MCF 10A (cell line): ENCODE data around the gene RBM20. TPM values are rescaled to one million over a fixed set of nuclear protein-coding genes. Genes with fewer than 3 reads are reported as not detected.
A peak's percentile ranks its signal among the peaks of the same experiment; 100 is the strongest.

Source experiments
- BruUV-seq: library from RNA; stranded (reverse); fragments of 400-500 nt; replicated peaks from 2 replicates; lab custom pipeline; 2021; lab: Mats Ljungman, UMichigan
- CTCF ChIA-PET: fragments of 300-600 bp; sonication (Branson Sonifier 250); formaldehyde crosslinking; extraction: SDS; loops from one replicate; lab custom pipeline; 2021; ENCODE audit warnings: antibody characterized with exemption, inconsistent platforms; lab: Yijun Ruan, JAX
- POLR2A ChIA-PET: fragments of 300-600, 350-650 bp; sonication (Branson Sonifier 250); formaldehyde crosslinking; extraction: SDS; loops from one replicate; lab custom pipeline; 2020; ENCODE audit warnings: antibody characterized with exemption, inconsistent platforms; lab: Yijun Ruan, JAX
- DNase-seq: peaks from one replicate; pipeline ENCODE4 v3.0.0-alpha.2; 2018; ENCODE audit not compliant: unreplicated experiment
- H3K27ac Mint-ChIP-seq: one replicate; pipeline ENCODE4 v1.8.0; 2022; ENCODE audit warnings: mild to moderate bottlenecking, low read depth, mixed read lengths; ENCODE audit not compliant: unreplicated experiment
- H3K27me3 Mint-ChIP-seq: one replicate; pipeline ENCODE4 v1.8.0; 2022; ENCODE audit warnings: mixed read lengths; ENCODE audit not compliant: insufficient read depth, unreplicated experiment
- H3K36me3 Mint-ChIP-seq: one replicate; pipeline ENCODE4 v1.8.0; 2022; ENCODE audit warnings: mild to moderate bottlenecking, moderate library complexity, mixed read lengths; ENCODE audit not compliant: insufficient read depth, unreplicated experiment
- H3K4me1 Mint-ChIP-seq: one replicate; pipeline ENCODE4 v1.8.0; 2022; ENCODE audit warnings: mixed read lengths; ENCODE audit not compliant: insufficient read depth, unreplicated experiment
- H3K4me3 Mint-ChIP-seq: one replicate; pipeline ENCODE4 v1.8.0; 2022; ENCODE audit warnings: mild to moderate bottlenecking, moderate library complexity, mixed read lengths; ENCODE audit not compliant: unreplicated experiment
- H3K9me3 Mint-ChIP-seq: one replicate; pipeline ENCODE4 v1.8.0; 2022; ENCODE audit warnings: mixed read lengths; ENCODE audit not compliant: unreplicated experiment
- intact Hi-C: fragments of 100-400 bp; cut with micrococcal nuclease; formaldehyde crosslinking; loops from 2 replicates; pipeline ENCODE4 v1.14.1; 2022
- total RNA-seq: library from RNA; stranded (reverse); gene quantifications from 2 replicates; pipeline ENCODE4 v1.2.3, GENCODE V29; 2022
- TF ChIP-seq, protein P1 (sequence below): fragments of 200-600 bp; IDR thresholded peaks from one replicate; pipeline ENCODE4 v1.8.0; 2022; ENCODE audit warnings: antibody characterized with exemption, mild to moderate bottlenecking; ENCODE audit not compliant: unreplicated experiment

The RBM20 gene
- total RNA-seq, 1 experiment from 2014 or later, result not detected

DNA sequence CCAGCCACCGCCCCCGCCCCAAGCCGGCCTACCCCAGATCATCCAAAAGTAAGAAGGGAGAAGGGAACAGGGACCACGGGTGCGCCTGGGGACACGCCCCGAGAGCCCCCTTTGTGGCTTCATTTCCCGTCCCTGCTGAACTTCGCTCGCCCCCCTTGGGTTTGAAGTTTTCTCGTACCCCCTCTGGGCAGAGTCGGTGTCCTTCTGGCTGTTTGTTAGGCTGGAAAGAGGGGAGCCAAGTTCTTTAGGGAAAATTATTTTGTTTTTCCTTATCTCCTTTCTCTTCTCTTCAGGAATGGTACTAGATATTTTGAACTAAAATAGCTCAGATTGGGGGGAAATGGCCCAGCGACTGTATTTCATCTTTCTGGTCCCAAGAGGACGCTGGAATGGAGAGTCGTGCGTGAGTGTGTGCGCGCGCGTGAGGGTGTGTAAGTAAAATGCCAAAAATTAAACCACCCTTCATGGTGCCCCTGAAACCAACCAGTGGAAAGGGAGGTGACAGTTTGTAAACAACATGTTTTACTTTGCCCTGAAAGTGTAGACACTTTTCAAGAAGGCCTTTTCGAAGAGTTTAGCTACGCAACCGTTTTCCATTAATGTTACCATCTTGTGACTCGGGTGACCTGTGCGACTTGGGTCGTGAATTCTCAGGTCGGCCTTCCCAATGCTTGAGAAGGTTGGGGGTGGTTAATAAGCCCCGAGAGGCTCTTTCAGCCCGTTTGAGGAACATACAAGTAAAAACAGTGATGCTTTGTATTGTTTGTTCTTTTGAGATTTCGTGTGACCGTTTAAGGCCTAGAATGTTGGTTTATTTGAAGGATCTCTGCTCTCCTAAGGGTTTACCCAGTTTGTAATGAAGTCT, 694 bp downstream of the RBM20 start:
- POLR2A ChIA-PET, result interaction anchor here (0.7 kb wide), 1 partner anchor 34 kb away, joined by 3 read pairs; no protein-coding TSS in a partner anchor

DNA sequence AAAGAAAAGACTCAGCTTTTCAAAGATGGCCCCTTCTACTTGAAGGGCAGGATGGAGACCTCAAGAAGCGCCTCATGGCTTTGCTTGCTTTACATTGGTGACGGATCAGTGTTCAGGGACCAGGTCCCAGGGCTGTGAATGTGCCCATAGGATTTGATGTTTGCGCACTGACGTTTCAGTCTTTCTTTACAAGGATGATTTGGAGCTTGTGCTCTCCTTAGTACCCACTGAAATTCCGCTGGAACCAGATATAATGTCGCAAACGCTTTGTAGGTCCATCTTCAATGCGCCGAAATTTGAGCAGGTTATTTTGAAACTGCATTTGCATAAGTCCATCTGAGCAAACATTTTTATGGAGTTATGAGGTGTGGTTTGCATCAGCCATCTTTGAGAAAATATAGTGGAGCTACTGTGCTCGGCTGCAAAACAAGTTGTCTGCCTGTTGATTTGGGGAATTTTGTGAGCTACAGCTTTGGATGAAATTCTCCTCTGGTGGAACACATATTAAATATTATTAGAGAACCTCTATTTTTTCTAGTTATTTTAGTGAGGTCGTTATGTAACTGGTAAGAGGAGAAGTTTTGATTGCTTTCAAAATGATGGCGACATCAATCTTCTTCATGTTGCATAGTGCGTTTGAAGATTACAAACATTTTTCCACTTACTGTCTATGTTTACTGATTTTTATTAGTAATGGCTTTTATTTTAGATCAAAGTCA, 2.4 kb downstream of the RBM20 start:
- intact Hi-C loops, result no loop called here
- TF ChIP-seq, protein P1, sequence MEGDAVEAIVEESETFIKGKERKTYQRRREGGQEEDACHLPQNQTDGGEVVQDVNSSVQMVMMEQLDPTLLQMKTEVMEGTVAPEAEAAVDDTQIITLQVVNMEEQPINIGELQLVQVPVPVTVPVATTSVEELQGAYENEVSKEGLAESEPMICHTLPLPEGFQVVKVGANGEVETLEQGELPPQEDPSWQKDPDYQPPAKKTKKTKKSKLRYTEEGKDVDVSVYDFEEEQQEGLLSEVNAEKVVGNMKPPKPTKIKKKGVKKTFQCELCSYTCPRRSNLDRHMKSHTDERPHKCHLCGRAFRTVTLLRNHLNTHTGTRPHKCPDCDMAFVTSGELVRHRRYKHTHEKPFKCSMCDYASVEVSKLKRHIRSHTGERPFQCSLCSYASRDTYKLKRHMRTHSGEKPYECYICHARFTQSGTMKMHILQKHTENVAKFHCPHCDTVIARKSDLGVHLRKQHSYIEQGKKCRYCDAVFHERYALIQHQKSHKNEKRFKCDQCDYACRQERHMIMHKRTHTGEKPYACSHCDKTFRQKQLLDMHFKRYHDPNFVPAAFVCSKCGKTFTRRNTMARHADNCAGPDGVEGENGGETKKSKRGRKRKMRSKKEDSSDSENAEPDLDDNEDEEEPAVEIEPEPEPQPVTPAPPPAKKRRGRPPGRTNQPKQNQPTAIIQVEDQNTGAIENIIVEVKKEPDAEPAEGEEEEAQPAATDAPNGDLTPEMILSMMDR, result no peak
- Mint-ChIP-seq H3K36me3 (no peaks in the 10 kb centered on the region), H3K4me1 (peaks cover 5% of the 10 kb centered on the region), H3K4me3 (no peak overlapping the region), H3K9me3 (no peaks in the 10 kb centered on the region), H3K27ac (no peak overlapping the region), H3K27me3 (peaks cover 50% of the 10 kb centered on the region)
- BruUV-seq, result no TSS peak
- CTCF ChIA-PET, result interaction anchor here (2.3 kb wide), 1 partner anchor 25 kb away, joined by 11 read pairs; no protein-coding TSS in a partner anchor
- POLR2A ChIA-PET, result interaction anchor here (0.6 to 1.2 kb wide), 2 partner anchors 17 to 128 kb away, joined by 3 to 5 read pairs; no protein-coding TSS in a partner anchor
- DNase-seq, result no peak

More for the DNA sequence above, 694 bp downstream of the RBM20 start:
- H3K27me3 Mint-ChIP-seq, result peaks cover 51% of the 10 kb centered on the region
- H3K27ac Mint-ChIP-seq, result no peak overlapping the region
- H3K36me3 Mint-ChIP-seq, result no peaks in the 10 kb centered on the region
- intact Hi-C loops, result no loop called here
- CTCF ChIA-PET, result interaction anchor here (0.6 to 1.3 kb wide), 3 partner anchors 27 to 337 kb away, joined by 3 to 5 read pairs (median 4); no protein-coding TSS in a partner anchor
- peak overlapping the region; percentile 58 for H3K4me3 Mint-ChIP-seq
- no peak for DNase-seq
- H3K9me3 Mint-ChIP-seq, result no peaks in the 10 kb centered on the region
- TF ChIP-seq, protein P1, result no peak
- no TSS peak for BruUV-seq
- peaks cover 15% of the 10 kb centered on the region for H3K4me1 Mint-ChIP-seq

DNA sequence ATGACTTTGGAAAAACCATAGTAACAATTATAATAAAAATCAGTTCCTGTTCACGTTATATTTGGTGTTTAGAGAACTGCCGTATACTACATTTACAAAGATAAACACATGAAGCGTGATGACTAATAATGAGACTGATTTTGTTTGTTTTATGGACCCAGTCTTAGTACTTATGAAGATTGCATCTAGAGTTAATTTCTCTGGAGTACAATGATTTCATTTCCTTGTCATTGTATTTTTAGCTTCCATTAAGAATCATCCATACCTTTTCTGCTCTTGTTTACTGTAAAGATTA, 2.9 kb downstream of the RBM20 start:
- no TSS peak for BruUV-seq
- H3K36me3 Mint-ChIP-seq, result no peaks in the 10 kb centered on the region
- POLR2A ChIA-PET, result interaction anchor here (1.2 kb wide), 1 partner anchor 16 kb away, joined by 3 read pairs; no protein-coding TSS in a partner anchor
- TF ChIP-seq, protein P1, result no peak
- H3K4me1 Mint-ChIP-seq, result peaks cover 5% of the 10 kb centered on the region
- H3K4me3 Mint-ChIP-seq, result no peak overlapping the region
- no peak overlapping the region for H3K27ac Mint-ChIP-seq
- H3K9me3 Mint-ChIP-seq, result no peaks in the 10 kb centered on the region
- DNase-seq, result no peak
- H3K27me3 Mint-ChIP-seq, result peaks cover 45% of the 10 kb centered on the region
- intact Hi-C loops, result no loop called here
- CTCF ChIA-PET, result interaction anchor here (0.5 to 2.3 kb wide), 2 partner anchors 25 to 37 kb away, joined by 3 to 11 read pairs; no protein-coding TSS in a partner anchor
